ENCODE results near the gene ASTN2. TPM values are rescaled to one million over a fixed set of nuclear protein-coding genes. Genes with fewer than 3 reads are reported as not detected.

ASTN2 gene
- total RNA-seq, 4 donors from 2014 or later = 3.0 to 7.0 (median 5.2) TPM

DNA sequence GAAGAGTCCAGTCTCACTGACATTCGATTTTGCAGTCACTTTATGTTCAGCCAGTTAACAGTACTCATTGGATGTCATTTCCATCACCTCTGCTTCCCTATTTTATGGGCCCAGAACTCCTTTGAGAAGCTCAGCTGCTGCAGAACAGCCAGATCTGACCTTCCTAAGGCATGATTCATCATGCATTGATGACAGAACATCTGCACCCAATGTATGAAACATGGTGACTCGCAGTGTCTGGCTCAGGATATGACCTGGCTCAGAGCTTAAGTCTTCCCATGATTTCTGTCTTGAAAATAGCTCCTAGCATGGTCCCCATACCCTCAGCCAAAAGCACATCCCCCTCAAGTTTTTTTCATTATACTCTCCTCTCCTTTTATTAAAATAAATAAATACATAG, 820.3 kb downstream of the ASTN2 start:
- in situ Hi-C loops (cut with MboI; ENCODE audit: low pct_ligation_motif_present in 1 of 4, low pct_unique_long_range_greater_than_20kb in 1 of 4, low sequenced_read_pairs in 3 of 4) = no loop called here
- intact Hi-C loops (cut with DNase I; ENCODE audit: low total_unique reads) = no loop called here
- H3K27me3 ChIP-seq = no peaks in the 10 kb centered on the region
- no peak for DNase-seq
- H3K4me1 ChIP-seq = no peaks in the 10 kb centered on the region
- no peaks in the 10 kb centered on the region for H3K9me3 ChIP-seq
- no peaks in the 10 kb centered on the region for H3K36me3 ChIP-seq
- no peak for TF ChIP-seq POLR2AphosphoS5 (IDR thresholded peaks at IDR 0.05)
- TF ChIP-seq, protein P1, sequence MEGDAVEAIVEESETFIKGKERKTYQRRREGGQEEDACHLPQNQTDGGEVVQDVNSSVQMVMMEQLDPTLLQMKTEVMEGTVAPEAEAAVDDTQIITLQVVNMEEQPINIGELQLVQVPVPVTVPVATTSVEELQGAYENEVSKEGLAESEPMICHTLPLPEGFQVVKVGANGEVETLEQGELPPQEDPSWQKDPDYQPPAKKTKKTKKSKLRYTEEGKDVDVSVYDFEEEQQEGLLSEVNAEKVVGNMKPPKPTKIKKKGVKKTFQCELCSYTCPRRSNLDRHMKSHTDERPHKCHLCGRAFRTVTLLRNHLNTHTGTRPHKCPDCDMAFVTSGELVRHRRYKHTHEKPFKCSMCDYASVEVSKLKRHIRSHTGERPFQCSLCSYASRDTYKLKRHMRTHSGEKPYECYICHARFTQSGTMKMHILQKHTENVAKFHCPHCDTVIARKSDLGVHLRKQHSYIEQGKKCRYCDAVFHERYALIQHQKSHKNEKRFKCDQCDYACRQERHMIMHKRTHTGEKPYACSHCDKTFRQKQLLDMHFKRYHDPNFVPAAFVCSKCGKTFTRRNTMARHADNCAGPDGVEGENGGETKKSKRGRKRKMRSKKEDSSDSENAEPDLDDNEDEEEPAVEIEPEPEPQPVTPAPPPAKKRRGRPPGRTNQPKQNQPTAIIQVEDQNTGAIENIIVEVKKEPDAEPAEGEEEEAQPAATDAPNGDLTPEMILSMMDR (IDR thresholded peaks at IDR 0.05) = no peak
- TF ChIP-seq EP300 (IDR thresholded peaks at IDR 0.05; ENCODE audit: low read depth) = no peak
- no peak for TF ChIP-seq POLR2A (IDR thresholded peaks at IDR 0.05)
- WGBS, 2 donors (ENCODE audit: low coverage in 1 of 2) = 72 to 85% methylated on average over 2 of the region's 2 CpGs
- no peak overlapping the region for H3K27ac ChIP-seq
- no peak overlapping the region for H3K4me3 ChIP-seq

DNA sequence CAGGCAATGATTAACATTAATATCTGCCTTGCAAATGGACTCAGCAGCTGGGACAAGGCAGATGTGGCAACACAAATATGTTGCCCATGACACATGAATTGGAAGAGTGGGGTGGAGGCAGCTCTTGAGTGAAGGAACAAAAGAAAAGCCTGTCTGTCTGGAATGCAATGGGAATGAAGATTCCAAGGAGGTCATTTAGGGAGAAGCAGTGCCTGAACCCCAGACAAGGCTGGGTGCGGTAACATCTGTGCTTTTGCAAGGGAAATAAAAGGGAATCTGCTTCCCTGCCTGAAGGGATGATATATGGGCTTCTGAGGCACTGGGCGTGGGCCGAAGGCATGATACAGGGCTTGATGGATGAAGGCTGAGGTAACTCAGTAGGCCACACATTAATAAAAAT, 821.9 kb downstream of the ASTN2 start:
- no peak for TF ChIP-seq EP300 (IDR thresholded peaks at IDR 0.05; ENCODE audit: low read depth)
- Histone ChIP-seq H3K4me3 (no peak overlapping the region), H3K9me3 (no peaks in the 10 kb centered on the region), H3K27me3 (no peaks in the 10 kb centered on the region), H3K4me1 (no peaks in the 10 kb centered on the region), H3K36me3 (no peaks in the 10 kb centered on the region), H3K27ac (no peak overlapping the region)
- intact Hi-C loops (cut with DNase I; ENCODE audit: low total_unique reads) = no loop called here
- no peak for DNase-seq
- in situ Hi-C loops (cut with MboI; ENCODE audit: low pct_ligation_motif_present in 1 of 4, low pct_unique_long_range_greater_than_20kb in 1 of 4, low sequenced_read_pairs in 3 of 4) = no loop called here
- WGBS, 2 donors (ENCODE audit: low coverage in 1 of 2) = 81 to 93% methylated on average over 2 to 3 of the region's 3 CpGs

DNA sequence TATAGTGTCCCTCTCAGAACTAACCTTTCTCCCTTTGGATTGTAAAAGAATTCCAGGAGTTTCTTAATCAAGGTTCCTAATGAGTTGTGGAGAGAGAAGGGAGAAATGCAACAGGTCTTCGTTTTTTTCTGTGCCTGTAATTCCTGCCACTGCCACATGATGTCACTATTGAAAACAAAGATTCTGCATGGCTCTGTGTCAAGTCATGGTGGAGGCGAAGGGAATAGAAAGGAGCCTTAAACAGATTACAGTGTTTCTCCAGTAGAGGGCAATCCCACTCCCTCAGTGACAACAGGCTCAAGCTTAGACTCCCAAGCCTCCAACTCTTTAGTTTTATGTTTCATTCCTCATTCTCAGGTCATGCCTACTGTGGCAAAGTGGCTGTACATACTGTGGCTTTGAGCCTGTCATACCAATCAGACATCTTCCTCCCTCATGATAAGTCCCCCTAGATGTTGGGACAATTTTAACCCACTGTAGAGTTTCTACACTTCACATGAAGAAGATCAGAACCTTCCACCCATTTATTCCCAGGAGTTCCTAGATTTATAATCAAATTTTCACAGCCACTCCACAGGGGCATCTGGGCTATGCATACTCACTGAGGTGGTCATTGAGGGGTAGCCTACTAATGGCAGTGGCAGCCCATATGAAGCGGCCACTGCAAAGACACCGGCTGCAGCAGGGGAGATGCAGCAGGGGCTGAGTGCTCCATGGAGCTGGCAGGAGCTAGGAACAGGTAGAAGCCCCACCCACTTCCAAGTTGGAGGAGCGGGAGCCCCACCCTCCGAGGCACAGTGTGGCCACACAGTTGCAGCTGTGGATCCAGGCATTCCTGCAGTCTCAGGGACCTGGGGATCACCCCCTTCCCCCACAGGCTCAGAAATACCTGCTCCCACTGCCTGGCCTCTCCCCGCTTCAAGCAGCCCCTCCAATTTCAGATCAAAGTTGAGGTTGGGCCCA, 825.2 kb downstream of the ASTN2 start:
- WGBS, 2 donors (ENCODE audit: low coverage in 1 of 2) = 43 to 82% methylated on average over 2 to 7 of the region's 7 CpGs
- intact Hi-C loops (cut with DNase I; ENCODE audit: low total_unique reads) (no loop called here), in situ Hi-C loops (cut with MboI; ENCODE audit: low pct_ligation_motif_present in 1 of 4, low pct_unique_long_range_greater_than_20kb in 1 of 4, low sequenced_read_pairs in 3 of 4) (no loop called here)
- peaks cover 0 to 3% (median 0%) of the 10 kb centered on the region in 4 donors for H3K4me1 ChIP-seq
- no peak overlapping the region for H3K4me3 ChIP-seq
- no peaks in the 10 kb centered on the region for H3K27me3 ChIP-seq
- H3K27ac ChIP-seq = no peak overlapping the region
- no peaks in the 10 kb centered on the region for H3K36me3 ChIP-seq
- TF ChIP-seq POLR2A (IDR thresholded peaks at IDR 0.05) = no peak
- TF ChIP-seq EP300 (IDR thresholded peaks at IDR 0.05; ENCODE audit: low read depth) = no peak
- TF ChIP-seq, protein P1 (IDR thresholded peaks at IDR 0.05) = peak in 4 of 5 experiments; percentile 21 to 57 (median 38)
- TF ChIP-seq POLR2AphosphoS5 (IDR thresholded peaks at IDR 0.05) = no peak
- no peaks in the 10 kb centered on the region for H3K9me3 ChIP-seq
- no peak for DNase-seq

DNA sequence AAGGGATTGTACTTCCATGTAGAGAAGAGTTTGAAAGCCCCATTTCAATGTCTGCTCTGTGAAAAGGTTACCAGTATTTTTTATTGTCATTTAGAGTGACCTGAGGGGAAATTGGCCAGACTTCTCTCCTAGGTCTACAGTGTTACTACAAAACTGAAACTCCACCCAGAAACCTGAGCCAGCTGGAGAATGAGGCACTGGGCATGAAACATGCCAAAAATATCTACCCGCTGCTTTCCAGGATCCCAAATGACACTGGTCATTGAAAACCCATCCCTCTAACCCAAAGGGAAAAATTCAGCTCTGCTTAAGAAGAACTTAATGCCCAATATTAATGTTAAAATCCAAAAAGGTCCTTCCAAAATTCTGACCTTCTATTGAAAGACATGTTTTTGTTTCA, 826.9 kb downstream of the ASTN2 start:
- Histone ChIP-seq H3K36me3 (no peaks in the 10 kb centered on the region), H3K27me3 (no peaks in the 10 kb centered on the region), H3K27ac (no peak overlapping the region), H3K9me3 (no peaks in the 10 kb centered on the region), H3K4me1 (peaks cover 0 to 8% (median 0%) of the 10 kb centered on the region in 4 donors), H3K4me3 (no peak overlapping the region)
- in situ Hi-C loops (cut with MboI; ENCODE audit: low pct_ligation_motif_present in 1 of 4, low pct_unique_long_range_greater_than_20kb in 1 of 4, low sequenced_read_pairs in 3 of 4) (no loop called here), intact Hi-C loops (cut with DNase I; ENCODE audit: low total_unique reads) (no loop called here)
- no peak for DNase-seq
- 83 to 100% methylated on average over 1 of the region's 1 CpG for WGBS, 2 donors (ENCODE audit: low coverage in 1 of 2)
- TF ChIP-seq EP300 (IDR thresholded peaks at IDR 0.05; ENCODE audit: low read depth) (no peak), POLR2AphosphoS5 (IDR thresholded peaks at IDR 0.05) (no peak), POLR2A (IDR thresholded peaks at IDR 0.05) (no peak)
- TF ChIP-seq, protein P1 (IDR thresholded peaks at IDR 0.05) = no peak

All from transverse colon (tissue), 4 donors.